NOMO-1 treated with dmso at 0.1 percent for 144 hours (cell line): Measurements from ENCODE around the gene GLIS1.

Experiments used
- DNase-seq: peaks from one replicate; lab custom pipeline; 2025; ENCODE audit not compliant: unreplicated experiment; lab: John Stamatoyannopoulos, UW

Gene GLIS1

DNA sequence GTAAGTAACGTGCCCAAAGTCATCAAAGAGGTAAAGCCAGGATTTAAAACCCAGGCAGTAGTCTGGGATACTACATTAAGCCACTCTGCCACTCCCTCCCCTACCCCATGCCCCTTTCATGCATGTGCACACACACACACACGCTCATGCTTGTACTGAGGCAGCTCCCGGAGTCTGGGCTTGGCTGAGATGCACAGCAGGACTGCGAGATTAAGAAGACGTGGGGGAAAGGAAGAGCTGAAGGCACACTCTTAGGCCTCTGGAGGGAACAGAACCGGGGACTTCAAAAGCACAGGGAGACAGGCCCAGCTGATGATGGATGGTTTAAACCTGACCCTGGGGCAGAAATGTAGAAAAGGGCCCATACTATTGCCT, 98.3 kb downstream of the GLIS1 start:
- DNase-seq, result no peak

DNA sequence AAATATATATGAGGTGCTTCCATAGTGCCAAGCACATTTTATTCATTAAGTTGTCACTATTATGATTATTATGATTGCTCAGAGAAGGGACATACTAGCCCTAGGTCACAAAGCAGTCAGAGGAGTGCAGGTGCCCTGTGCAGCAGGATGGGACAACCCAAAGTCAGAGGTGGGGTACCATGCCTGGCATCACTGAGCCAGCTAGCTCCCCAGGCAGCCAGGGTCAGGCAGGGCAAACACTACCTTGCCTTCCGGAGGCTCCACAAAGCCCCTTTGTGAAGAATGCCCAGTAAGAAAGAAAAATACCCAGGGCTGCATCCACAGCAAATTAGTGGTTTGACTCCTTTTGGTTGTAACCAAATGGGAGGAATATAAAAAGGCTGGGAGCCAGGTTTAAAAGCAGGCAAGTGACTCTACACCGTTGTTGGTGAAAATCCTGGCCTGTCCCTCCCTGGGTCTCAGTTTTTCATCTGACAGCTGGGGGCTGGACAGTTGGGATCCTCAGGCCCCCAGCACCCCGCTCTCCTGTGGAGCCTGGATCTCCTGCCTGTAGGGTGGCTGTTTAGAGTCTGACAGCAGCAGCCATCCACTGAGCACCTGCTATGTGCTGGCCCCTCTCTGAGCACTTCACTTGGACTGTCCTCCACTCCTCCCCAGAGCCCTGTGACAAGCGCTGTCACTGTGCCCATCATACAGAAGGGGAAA, 98.8 kb downstream of the GLIS1 start:
- DNase-seq, result no peak

DNA sequence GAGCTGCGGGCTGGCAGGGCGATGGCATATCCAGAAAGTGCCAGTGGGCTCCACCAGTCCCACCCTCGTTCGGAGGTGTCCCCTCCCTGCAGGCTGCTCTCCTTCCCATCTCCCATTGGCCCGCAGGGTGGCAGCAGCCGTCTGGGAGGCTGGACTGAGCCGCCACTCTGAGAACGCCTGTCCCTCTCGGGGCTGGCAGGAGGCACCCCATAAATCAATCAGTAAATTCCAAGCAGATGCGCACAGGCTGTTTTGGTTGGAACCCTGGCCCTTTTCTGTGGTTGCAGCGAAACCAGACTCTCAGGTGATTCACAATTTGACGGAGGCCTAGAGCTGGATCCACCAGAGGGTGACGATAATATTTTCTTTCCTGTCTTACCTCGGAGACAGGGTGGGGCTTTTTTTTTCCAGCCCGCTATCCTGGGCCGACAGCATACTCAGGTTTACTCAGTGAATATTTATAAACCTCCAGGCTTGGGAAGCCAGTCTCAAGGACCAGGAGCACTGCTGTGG, 99.7 kb downstream of the GLIS1 start:
- no peak for DNase-seq

DNA sequence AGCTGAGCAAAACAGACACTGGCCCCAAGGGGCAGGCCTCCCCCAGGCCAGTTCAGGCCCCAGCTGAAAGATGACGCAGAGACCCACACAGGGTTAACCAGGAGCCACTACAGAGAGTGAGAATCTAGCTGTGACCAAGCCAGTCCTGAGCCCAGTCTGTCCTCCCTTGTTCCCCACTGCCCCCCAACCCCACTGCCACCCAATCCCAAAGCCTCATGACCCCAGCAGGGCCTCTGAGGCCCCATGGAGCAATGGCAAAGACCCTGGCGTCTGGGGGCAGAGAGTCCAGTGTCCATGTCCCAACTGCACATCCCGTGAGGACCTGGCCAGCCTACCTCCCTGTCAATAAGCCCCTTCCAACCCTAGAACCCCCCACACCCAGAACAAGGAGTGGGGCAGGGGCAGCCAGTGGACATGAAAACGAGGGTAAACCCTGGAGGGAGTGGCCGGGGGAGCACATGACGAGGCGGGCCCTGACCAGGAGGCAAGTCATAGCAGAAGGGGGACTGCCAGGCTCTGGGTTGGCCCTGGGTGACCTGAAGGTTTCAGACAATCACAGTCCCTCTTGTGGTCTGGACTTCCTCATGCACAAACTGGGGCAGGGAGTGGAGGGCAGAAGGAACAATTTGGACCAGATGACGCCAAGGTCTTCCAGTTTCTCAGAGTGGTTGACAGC, 100.5 kb downstream of the GLIS1 start:
- DNase-seq, result no peak

DNA sequence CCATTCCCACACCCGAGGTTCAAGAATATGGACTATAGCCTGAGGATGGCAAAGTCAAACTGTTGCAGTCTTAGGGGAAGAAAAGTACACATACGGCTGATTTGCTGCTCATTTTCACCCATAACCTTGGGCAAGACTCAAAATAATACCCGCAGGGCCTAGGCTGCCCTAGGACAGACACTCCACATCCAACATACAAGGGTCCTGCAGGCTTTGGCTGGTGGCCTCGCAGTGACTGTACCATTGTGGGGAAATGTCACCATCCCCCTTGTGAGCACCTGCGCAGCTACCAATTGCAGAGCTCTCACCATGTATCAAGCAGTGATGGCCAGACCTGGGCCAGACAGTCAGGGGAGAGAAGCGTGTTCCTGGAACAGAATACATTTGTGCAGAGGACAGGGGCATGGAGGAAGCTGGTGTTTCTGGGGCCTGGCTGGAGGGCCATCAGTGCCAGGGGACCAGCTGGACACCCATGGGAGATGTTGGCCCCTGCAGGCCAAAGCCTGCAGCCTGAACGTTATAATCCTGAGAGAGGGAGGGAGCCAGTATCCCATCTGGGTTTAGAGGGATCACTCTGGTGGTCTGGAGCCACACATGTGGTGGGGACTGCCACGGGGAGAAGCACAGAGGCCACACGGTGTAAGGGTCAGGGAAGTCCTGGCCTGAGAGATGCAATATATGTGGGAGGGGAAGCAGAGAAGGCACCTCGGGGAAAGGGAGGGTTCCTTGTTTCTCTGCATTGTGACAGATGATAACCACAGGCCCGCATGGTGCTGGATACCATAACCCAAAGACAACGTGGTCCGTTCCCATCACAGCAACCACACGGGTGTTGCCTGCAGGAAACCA, 101.2 kb downstream of the GLIS1 start:
- no peak for DNase-seq

DNA sequence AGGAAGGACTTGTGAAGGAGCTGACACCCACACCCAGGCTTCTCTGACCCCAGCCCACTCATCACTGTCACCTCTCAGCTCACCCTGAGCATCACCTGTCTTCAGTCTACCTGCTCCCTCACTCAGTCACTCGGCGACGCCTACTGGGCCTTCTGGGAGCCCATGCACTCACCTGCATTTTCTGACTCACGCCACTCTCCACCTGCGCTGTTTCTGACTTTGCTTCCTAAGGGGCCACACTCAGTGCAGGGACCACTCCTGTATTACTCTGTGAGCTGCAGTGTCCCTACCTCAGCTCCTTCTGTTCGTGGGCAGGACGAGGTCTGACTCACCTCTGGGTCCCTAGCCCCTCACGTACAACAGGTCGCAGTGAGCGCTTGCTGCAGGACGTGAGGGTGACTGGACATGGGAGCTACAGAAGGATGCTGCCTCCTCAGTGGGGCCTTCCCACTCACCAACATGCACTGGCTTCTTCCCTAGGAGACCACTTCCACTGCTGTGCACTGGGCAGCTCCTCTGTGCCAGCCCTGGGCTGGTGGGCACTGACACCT, 102.3 kb downstream of the GLIS1 start:
- DNase-seq, result no peak

DNA sequence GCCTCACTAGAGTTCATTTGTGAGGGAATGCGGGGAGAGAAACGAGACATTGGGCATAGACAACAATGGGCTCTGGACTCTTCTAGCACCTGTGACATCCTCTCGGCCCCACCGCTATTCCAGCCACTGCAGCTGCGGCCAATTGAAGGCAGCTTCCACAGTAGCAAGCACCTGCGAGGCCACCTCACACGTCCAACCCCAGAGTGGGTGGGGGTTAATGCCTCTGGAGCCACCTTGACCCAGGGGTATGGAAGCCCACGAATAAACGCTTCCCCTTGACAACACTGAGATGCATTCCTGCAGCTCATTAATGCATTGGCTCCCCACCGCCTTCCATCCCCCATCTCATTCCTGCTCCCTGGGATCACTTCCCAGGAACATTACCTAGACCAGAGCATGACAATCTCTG, 104.4 kb downstream of the GLIS1 start:
- no peak for DNase-seq

DNA sequence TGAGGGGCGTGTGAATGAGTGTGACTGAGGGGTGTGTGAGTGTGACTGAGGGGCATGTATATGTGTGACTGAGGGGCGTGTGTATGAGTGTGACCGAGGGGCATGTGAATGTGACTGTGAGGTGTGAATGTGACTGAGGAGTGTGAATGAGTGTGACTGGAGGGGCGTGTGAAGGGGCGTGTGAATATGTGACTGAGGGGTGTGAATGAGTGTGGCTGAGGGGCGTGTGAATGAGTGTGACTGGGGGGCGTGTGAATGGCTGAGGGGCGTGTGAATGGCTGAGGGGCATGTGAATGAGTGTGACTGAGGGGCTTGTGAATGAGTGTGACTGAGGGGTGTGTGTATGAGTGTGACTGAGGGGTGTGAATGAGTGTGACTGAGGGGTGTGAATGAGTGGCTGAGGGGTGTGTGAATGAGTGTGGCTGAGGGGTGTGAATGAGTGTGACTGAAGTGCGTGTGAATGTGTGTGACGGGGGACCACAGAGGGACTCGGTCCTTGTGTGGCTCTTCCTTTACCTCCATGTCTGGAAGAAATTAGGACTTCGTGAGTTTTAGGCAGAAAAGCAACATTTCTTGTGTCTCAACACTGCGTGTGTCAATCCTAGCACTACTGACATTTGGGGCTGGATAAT, 105.8 kb downstream of the GLIS1 start:
- no peak for DNase-seq

DNA sequence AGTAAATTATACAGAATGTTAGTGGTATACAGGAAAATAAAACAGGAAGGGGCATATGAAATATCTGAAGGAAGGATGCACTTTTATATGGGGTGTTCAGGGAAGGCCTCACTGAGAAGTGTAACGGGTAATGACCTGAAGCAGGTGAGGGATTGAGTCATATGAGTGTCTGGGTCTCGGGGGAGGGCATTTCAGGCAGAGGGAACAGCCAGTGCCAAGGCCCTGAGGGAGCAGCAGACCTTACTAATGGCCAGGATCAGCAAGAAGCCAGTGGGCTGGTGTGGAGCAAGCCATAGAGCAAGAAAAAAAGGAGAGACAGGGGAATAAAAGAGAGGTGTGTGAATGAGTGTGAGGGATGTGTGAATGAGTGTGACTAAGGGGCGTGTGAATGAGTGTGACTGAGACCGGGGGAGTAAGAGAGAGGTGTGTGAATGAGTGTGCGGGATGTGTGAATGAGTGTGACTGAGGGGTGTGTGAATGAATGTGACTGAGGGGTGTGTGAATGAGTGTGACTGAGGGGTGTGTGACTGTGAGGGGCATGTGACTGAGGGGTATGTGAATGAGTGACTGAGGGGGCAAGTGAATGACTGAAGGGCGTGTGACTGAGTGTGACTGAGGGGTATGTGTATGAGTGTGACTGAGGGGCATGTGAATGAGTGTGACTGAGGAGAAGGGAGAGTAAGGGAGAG, 107.2 kb downstream of the GLIS1 start:
- no peak for DNase-seq

DNA sequence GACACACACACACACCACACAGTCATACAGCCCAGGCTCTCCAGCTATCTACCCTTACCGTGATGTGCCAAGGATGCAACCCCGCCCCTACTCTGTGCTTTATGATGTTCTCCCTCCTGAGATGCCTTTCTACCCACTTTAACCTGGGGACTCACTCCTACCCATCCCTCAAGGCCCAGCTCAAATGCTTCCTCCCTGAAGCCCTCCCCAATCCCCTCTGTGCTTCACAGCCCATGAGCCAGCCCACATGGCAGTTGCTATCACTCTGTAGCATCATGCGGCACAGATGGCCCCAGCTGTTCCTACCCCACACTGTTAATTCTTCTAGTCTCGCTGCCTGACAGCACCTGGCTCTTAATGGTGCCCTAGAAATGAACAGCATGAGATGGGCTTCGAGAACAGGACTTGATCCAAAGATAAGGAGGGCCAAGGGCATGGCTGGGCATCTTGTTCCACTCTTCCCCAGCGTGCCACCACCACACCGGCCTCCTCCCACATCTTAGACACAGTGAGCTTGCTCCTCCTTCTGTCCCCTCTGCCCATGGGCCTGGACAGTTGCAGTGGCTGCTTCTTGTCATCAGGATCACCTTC, 109.8 kb downstream of the GLIS1 start:
- DNase-seq, result no peak

DNA sequence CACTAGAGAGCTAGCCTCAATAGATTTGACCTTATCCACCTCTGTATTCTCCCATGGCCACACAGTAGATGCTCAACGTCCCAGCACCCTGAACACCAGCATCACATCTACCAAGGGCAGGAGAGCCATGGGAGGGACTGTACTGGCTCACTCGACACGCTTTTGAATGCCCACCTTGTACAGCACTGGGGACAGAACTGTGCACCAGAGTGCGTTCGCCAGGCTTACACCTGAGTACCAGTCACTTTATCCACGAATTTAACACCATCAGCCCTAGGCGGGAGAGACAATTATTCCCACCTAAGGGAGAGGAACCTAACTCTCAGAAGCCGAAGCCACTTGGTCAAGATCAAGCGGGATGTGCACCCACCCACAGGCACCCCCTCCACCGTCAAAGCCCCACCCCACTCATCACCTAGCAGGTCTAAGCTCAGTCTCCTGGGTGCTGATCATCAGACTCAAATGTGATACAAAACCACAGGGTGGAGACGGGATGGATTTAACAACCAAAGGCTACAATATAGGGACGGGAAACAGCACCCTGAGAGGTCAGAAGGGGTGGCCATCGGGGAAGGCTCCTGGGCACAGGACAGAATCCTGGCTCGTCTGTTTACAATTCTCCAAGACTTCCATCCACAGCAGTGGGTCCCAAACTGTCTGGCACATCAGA, 110.5 kb downstream of the GLIS1 start:
- no peak for DNase-seq

DNA sequence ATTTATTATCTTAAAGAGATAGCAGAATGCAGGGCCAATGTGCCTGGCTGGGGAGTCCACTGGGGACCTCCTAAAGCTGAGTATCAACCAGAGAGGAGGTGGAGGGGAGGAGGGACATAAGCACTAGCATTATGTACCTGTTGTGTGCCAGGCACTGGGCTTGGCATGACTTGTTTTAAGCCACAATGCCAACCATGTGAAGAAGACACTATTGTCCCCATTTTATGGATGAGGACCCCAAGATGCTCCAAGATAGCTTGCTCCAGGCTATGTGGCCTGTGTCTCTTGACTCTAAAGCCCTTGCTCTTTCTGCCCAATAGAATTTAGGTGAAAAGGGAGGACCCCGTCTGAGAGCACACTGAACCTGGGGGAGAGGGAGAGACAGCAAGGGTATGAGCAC, 111.3 kb downstream of the GLIS1 start:
- DNase-seq, result no peak

DNA sequence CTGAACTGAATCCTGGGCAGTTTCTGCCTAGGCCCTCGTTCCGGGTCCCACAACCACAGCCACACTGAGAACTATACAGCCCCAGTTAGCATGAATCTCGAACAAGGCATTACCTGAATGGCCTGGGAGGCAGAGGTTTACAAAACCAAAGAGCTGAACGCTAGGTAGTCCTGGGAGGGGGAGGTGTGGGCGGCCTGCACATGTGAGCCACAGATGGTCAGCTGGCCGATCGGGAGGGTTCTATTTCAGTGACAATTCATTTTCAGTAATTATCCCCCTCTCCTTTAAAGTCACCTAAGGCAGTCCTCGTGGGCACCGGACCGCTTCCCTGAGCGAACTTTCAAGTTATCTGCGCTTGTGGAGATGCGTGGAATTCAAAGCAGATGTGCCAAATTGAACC, 111.9 kb downstream of the GLIS1 start:
- DNase-seq, result no peak

DNA sequence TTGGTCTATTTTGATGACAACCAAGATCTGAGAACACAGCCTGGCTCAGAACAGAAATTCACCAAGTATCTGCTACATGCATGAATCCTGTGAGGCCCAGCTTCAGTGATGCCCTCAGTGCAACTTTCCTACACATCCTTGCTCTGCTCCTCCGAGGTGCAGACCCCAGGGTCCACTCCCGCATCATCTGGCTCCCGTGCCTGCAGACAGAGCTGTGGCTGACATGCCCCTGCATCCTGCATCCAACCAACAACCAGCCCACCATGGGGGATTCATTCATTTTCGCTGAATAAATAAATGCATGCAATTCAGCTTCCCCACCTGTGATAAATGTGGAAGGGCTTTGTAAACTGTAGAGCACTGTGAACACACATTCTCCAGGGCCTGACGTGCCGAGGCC, 112.3 kb downstream of the GLIS1 start:
- DNase-seq, result no peak

DNA sequence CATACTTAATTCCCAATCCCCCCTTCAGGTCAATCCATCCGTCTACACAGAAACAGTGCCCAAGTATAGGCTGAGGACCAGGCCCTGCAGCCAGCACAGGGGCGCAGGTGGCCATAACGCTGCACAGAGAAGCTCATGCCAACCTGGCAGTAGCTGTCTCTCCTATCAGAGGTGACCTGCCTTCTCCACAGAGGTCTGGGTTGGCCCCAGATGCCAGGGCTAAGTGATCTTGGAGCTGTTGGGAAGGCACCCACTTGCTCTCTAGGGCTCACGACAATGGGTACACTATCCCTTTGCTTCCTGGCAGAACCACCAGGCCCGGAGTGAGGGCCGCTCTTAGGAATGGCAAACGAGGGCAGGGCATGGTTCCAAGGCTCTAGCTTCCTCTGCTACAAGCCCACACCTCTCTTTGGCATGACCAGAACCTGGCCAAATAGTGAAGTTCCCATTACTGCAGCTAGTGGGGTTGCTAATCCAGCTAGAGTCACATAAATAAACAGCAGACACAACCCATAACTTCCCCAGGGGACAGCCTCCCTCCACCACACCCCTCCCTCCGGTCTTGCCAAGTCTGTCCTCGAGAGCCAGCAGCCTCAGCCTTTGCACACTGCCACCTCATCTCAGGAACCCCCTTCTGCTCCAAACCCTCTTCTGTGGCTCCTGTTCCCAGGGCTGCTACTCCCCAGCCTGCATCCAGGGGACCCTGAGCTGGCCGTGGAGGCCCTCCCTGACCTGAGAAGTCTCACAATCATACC, 113.0 kb downstream of the GLIS1 start:
- no peak for DNase-seq

DNA sequence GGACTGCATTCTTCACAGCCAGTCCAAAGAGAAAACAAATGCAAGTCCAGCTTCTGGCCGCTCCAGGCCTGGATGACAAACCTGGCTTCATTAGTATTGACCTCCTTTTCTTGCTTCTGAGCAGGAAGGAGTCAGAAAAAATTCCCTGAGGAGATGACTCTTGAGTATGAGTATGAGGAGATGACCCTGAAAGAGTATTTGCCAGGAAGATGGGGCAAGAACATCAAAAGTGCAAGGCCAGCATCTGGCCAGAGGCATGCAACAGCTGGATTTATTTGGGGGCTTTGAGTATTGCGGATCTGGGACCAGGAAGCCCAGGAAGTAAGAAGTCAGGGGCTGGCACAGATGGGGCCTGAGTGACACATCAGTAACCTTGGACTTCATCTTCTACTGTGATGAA, 113.9 kb downstream of the GLIS1 start:
- no peak for DNase-seq

DNA sequence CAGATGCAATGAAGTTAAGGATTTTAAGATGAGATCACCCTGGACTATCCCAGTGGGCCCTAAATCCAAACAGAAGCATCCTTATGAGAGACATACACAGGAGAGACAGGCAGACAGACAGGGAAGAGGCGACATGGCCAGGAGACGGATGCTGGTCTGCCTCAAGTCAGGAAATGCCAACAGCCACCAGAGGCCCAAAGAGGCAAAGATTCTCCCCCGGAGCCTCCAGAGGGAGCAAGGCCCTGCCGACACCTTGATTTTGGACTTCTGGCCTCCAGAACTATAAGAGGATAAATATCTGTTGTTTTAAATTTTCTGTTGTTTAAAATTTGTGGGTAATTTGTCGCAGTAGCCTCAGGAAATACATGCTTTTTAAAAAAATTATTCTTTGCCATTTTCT, 116.4 kb downstream of the GLIS1 start:
- no peak for DNase-seq

DNA sequence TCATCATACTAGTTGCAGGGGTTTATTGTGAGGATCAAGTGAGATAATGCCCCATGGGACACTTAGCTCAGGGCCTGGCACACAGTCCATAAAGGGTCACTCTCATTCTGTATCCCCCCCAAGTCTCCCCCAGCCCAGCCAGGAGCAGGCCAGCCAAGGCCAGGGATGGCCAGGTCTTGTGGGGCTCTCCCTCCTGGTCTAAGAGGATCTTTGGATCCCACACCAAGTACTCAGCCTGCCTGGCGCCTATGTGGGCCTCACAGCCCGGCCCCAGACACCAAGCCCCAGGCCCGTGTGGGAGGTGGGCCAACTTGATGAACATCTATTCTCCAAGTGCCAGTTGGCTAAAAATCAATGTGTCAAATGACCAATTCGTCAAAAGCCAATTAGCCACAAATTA, 117.8 kb downstream of the GLIS1 start:
- DNase-seq, result no peak
